CD14-positive monocyte (primary cell): Measurements from ENCODE around the gene TTYH1. TPM values are rescaled to one million over a fixed set of nuclear protein-coding genes. Genes with fewer than 3 reads are reported as not detected.
A peak's percentile ranks its signal among the peaks of the same experiment; 100 is the strongest.

ENCODE experiments used
- DNase-seq, 3 donors: peaks; one replicate each; pipeline ENCODE4 v3.0.0-alpha.2; 2011 to 2022
- H2AFZ ChIP-seq: 2 replicates; pipeline ENCODE4 v1.6.0; 2012; ENCODE audit warnings: mild to moderate bottlenecking, low read depth, low read length, inconsistent platforms; ENCODE audit not compliant: insufficient read depth, poor library complexity, severe bottlenecking
- H3K27ac ChIP-seq, 2 donors: 1 replicate in 1 of 2; 2 replicates in 1 of 2; pipeline ENCODE4 v1.5.1; 2012 to 2013; ENCODE audit warnings: low read length in 2 of 2, control low read depth in 1 of 2, inconsistent platforms in 1 of 2, low read depth in 1 of 2, mild to moderate bottlenecking in 1 of 2
- H3K27me3 ChIP-seq, 2 donors: one replicate each; pipeline versions ENCODE4 v1.6.0 to v1.6.1; 2011 to 2013; ENCODE audit warnings: low read length in 2 of 2; ENCODE audit not compliant: control insufficient read depth in 2 of 2, insufficient read depth in 2 of 2
- H3K36me3 ChIP-seq, 2 donors: replicated peaks in 1 of 2; 1 replicate in 1 of 2; 2 replicates in 1 of 2; pipeline versions ENCODE4 v1.5.1 to v1.6.1; 2012 to 2013; ENCODE audit warnings: low read length in 2 of 2, control low read depth in 1 of 2, inconsistent platforms in 1 of 2, mild to moderate bottlenecking in 1 of 2; ENCODE audit not compliant: insufficient read depth in 2 of 2, control insufficient read depth in 1 of 2
- H3K4me1 ChIP-seq, 2 donors: 1 replicate in 1 of 2; 2 replicates in 1 of 2; pipeline versions ENCODE4 v1.5.1 to v1.6.1; 2012 to 2013; ENCODE audit warnings: low read length in 2 of 2, control low read depth in 1 of 2, inconsistent platforms in 1 of 2, mild to moderate bottlenecking in 1 of 2, moderate library complexity in 1 of 2; ENCODE audit not compliant: insufficient read depth in 2 of 2, control insufficient read depth in 1 of 2
- H3K4me2 ChIP-seq: replicated peaks from 2 replicates; pipeline ENCODE3; 2012; ENCODE audit warnings: low read length, moderate library complexity, mild to moderate bottlenecking; ENCODE audit not compliant: poor library complexity, severe bottlenecking; ENCODE audit errors: extremely low read depth
- H3K4me3 ChIP-seq, 3 experiments: fragments of 200-600 bp in 1 of 3; sonication (generic) in 1 of 3; replicated peaks in 1 of 3; 1 replicate in 2 of 3; 2 replicates in 1 of 3; pipeline ENCODE4 v1.5.1; 2011 to 2013; ENCODE audit warnings: low read length in 3 of 3, mild to moderate bottlenecking in 3 of 3, control low read depth in 2 of 3, low read depth in 2 of 3, inconsistent platforms in 1 of 3, moderate library complexity in 1 of 3
- H3K79me2 ChIP-seq: 2 replicates; pipeline ENCODE4 v1.6.0; 2012; ENCODE audit warnings: mild to moderate bottlenecking, control low read depth, inconsistent platforms, low read length, moderate library complexity; ENCODE audit not compliant: insufficient read depth
- H3K9ac ChIP-seq: 2 replicates; pipeline ENCODE4 v1.6.0; 2017; ENCODE audit warnings: low read length, mild to moderate bottlenecking; ENCODE audit not compliant: insufficient read depth, poor library complexity, severe bottlenecking
- H3K9me3 ChIP-seq, 2 donors: replicated peaks in 1 of 2; 1 replicate in 1 of 2; 2 replicates in 1 of 2; pipeline versions ENCODE4 v1.5.1 to v1.6.1; 2012 to 2013; ENCODE audit warnings: low read length in 2 of 2, control low read depth in 1 of 2; ENCODE audit not compliant: control insufficient read depth in 1 of 2, insufficient read depth in 1 of 2
- H4K20me1 ChIP-seq: 2 replicates; pipeline ENCODE4 v1.6.0; 2012; ENCODE audit warnings: mild to moderate bottlenecking, low read length, control low read depth, moderate library complexity; ENCODE audit not compliant: insufficient read depth
- H3K27ac Mint-ChIP-seq, 7 donors: one replicate each; pipeline ENCODE4 v1.8.0; 2020; ENCODE audit warnings: mild to moderate bottlenecking in 7 of 7, mixed read lengths in 7 of 7, moderate library complexity in 6 of 7, inconsistent platforms in 2 of 7
- H3K27me3 Mint-ChIP-seq, 3 donors: one replicate each; pipeline ENCODE4 v1.8.0; 2021 to 2022; ENCODE audit warnings: low read depth in 3 of 3, mild to moderate bottlenecking in 3 of 3, mixed read lengths in 3 of 3, moderate library complexity in 3 of 3, inconsistent platforms in 1 of 3
- H3K36me3 Mint-ChIP-seq, 2 donors: one replicate each; pipeline ENCODE4 v1.8.0; 2020; ENCODE audit warnings: mixed read lengths in 2 of 2, inconsistent platforms in 1 of 2, mild to moderate bottlenecking in 1 of 2
- H3K4me1 Mint-ChIP-seq: one replicate; pipeline ENCODE4 v1.8.0; 2020; ENCODE audit warnings: mild to moderate bottlenecking, mixed read lengths
- H3K4me3 Mint-ChIP-seq, 2 donors: one replicate each; pipeline ENCODE4 v1.8.0; 2020; ENCODE audit warnings: mild to moderate bottlenecking in 2 of 2, mixed read lengths in 2 of 2, moderate library complexity in 1 of 2
- H3K9me3 Mint-ChIP-seq, 7 donors: one replicate each; pipeline ENCODE4 v1.8.0; 2020 to 2022; ENCODE audit warnings: mixed read lengths in 7 of 7, mild to moderate bottlenecking in 6 of 7, moderate library complexity in 6 of 7, inconsistent platforms in 2 of 7
- WGBS: methylation state at CpG from one replicate; pipeline ENCODE4 v1.1.5; 2013; ENCODE audit warnings: missing lambda C conversion rate; ENCODE audit not compliant: insufficient coverage; 5-methylcytosine and 5-hydroxymethylcytosine counted together
- intact Hi-C, 2 donors: fragments of 100-400 bp; cut with micrococcal nuclease; formaldehyde crosslinking; loops; one replicate each; pipeline versions ENCODE4 v1.15.0 to v1.15.1; 2023
- polyA plus RNA-seq, 3 donors: library from polyadenylated mRNA; depleted of rRNA in 1 of 3; unstranded in 2 of 3; stranded (reverse) in 1 of 3; fragments of 300-500 nt in 2 of 3; fragments of >200 nt in 1 of 3; fragmentation: Illumina TruSeq in 2 of 3; gene quantifications; 1 replicate in 2 of 3; 2 replicates in 1 of 3; pipeline ENCODE4 v1.2.3, GENCODE V29; 2012 to 2021
- TF ChIP-seq, protein P1 (sequence below): fragments of 200-600 bp; IDR thresholded peaks from one replicate; pipeline ENCODE4 v1.8.0; 2022; ENCODE audit warnings: antibody characterized with exemption, mild to moderate bottlenecking

TTYH1 gene
- polyA plus RNA-seq, 3 donors: not detected

DNA sequence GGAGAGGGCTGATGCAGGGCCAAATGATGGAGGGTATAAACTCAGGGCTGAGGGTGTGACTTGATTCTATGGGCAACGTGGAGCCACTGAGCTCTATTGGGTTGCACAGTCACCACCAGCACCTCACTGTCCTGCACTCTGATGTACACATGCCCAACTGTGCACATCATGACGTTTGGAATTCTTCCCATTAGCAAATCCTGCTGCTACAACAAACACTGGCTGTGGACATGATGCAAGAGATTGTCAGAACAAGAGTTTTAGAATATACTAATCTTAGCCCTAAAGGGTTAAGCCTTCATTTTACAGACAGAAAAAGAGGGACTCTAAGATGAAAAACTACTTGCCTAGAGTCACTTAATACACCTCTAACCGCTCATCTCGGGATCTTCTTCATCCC is 2.4 kb upstream of the TTYH1 start:
- no CpG with 5 or more reads among the region's 4 CpGs for WGBS
- peaks cover 33 to 40% of the 10 kb centered on the region in 2 donors for H3K27me3 ChIP-seq

DNA sequence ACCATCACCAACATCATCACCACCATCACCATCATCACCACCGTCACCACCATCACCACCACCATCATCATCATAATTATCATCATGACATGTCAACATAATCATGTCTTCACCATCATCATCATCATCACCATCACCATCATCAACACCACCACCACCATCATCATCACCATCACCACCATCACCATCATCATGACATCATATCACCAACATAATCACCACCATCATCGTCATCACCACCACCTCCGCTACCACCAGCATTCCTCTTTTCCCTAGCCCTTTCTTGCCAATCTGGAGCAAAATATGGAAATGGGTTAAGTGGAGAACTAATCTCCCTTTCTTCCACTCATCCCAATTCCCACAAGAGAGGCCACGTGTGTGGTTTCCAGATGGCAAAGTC is 1.1 kb upstream of the TTYH1 start:
- Histone ChIP-seq H3K27ac (no peak overlapping the region), H4K20me1 (no peaks in the 10 kb centered on the region), H3K79me2 (no peaks in the 10 kb centered on the region), H3K4me3 (no peak overlapping the region), H3K4me1 (peaks cover 12 to 15% of the 10 kb centered on the region in 2 donors), H3K27me3 (peaks cover 33 to 52% of the 10 kb centered on the region in 2 donors), H3K9ac (no peak overlapping the region), H3K9me3 (peaks cover 0 to 10% of the 10 kb centered on the region in 2 donors), H3K36me3 (no peaks in the 10 kb centered on the region), H2AFZ (no peak overlapping the region), H3K4me2 (no peak overlapping the region)
- no peak overlapping the region for H3K27ac Mint-ChIP-seq
- peaks cover 0 to 6% of the 10 kb centered on the region in 2 donors for H3K36me3 Mint-ChIP-seq
- no peak for DNase-seq
- 93% methylated on average over 1 of the region's 4 CpGs for WGBS
- peaks cover 14% of the 10 kb centered on the region for H3K4me1 Mint-ChIP-seq
- peaks cover 54 to 69% (median 64%) of the 10 kb centered on the region in 3 donors for H3K27me3 Mint-ChIP-seq
- TF ChIP-seq, protein P1, sequence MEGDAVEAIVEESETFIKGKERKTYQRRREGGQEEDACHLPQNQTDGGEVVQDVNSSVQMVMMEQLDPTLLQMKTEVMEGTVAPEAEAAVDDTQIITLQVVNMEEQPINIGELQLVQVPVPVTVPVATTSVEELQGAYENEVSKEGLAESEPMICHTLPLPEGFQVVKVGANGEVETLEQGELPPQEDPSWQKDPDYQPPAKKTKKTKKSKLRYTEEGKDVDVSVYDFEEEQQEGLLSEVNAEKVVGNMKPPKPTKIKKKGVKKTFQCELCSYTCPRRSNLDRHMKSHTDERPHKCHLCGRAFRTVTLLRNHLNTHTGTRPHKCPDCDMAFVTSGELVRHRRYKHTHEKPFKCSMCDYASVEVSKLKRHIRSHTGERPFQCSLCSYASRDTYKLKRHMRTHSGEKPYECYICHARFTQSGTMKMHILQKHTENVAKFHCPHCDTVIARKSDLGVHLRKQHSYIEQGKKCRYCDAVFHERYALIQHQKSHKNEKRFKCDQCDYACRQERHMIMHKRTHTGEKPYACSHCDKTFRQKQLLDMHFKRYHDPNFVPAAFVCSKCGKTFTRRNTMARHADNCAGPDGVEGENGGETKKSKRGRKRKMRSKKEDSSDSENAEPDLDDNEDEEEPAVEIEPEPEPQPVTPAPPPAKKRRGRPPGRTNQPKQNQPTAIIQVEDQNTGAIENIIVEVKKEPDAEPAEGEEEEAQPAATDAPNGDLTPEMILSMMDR: no peak
- intact Hi-C loops: loop anchor here in 1 of 2 donors (10.0 kb wide), 1 partner anchor 121 kb away; no protein-coding TSS in a partner anchor
- peaks cover 8 to 23% (median 18%) of the 10 kb centered on the region in 7 donors for H3K9me3 Mint-ChIP-seq
- peak overlapping the region in 1 of 2 donors; percentile 37 for H3K4me3 Mint-ChIP-seq

More for the DNA sequence above, 2.4 kb upstream of the TTYH1 start:
- Mint-ChIP-seq H3K27ac (no peak overlapping the region), H3K36me3 (peaks cover 0 to 6% of the 10 kb centered on the region in 2 donors), H3K9me3 (peaks cover 13 to 27% (median 24%) of the 10 kb centered on the region in 7 donors), H3K27me3 (peaks cover 50 to 63% (median 59%) of the 10 kb centered on the region in 3 donors), H3K4me1 (peaks cover 8% of the 10 kb centered on the region), H3K4me3 (no peak overlapping the region)
- Histone ChIP-seq H2AFZ (no peak overlapping the region), H4K20me1 (no peaks in the 10 kb centered on the region), H3K36me3 (no peaks in the 10 kb centered on the region), H3K9me3 (peaks cover under 1 to 13% of the 10 kb centered on the region in 2 donors), H3K9ac (no peak overlapping the region), H3K4me2 (no peak overlapping the region), H3K27ac (no peak overlapping the region), H3K4me3 (no peak overlapping the region), H3K79me2 (no peaks in the 10 kb centered on the region), H3K4me1 (peaks cover 3 to 4% of the 10 kb centered on the region in 2 donors)
- TF ChIP-seq, protein P1: no peak
- intact Hi-C loops: loop anchor here in 1 of 2 donors (10.0 kb wide), 1 partner anchor 122 kb away; no protein-coding TSS in a partner anchor
- DNase-seq: no peak
